B cell (primary cell): Measurements from ENCODE around the gene PDGFRB. TPM values are rescaled to one million over a fixed set of nuclear protein-coding genes. Genes with fewer than 3 reads are reported as not detected.

Experiments
- ATAC-seq: fragments of 200-7000 bp; cut with Tn5 transposase; one replicate; pipeline ENCODE4 v1.10.0; 2021; ENCODE audit warnings: low read depth, mild to moderate bottlenecking, moderate number of reproducible peaks, moderate library complexity
- CTCF ChIA-PET: fragments of 350-600 bp; sonication (Branson Sonifier 250); formaldehyde crosslinking; loops from one replicate; lab custom pipeline; 2021; ENCODE audit warnings: antibody characterized with exemption, inconsistent platforms; lab: Charles Lee
- POLR2A ChIA-PET: fragments of 350-600 bp; sonication (Branson Sonifier 250); formaldehyde crosslinking; loops from one replicate; lab custom pipeline; 2021; ENCODE audit warnings: antibody characterized with exemption; lab: Charles Lee
- DNase-seq: peaks from one replicate; pipeline ENCODE4 v3.0.0; 2013
- H2AFZ ChIP-seq: 2 replicates; pipeline ENCODE4 v1.6.1; 2012; ENCODE audit warnings: mild to moderate bottlenecking, low read depth, low read length; ENCODE audit not compliant: insufficient read depth, poor library complexity, severe bottlenecking
- H3K27ac ChIP-seq, 2 donors: 1 replicate in 1 of 2; 2 replicates in 1 of 2; pipeline ENCODE4 v1.5.1; 2012 to 2013; ENCODE audit warnings: low read length in 2 of 2, mild to moderate bottlenecking in 2 of 2, moderate library complexity in 1 of 2
- H3K27me3 ChIP-seq, 4 experiments: fragments of 200-600 bp in 1 of 4; sonication (generic) in 1 of 4; replicated peaks in 1 of 4; 1 replicate in 2 of 4; 2 replicates in 2 of 4; pipeline versions ENCODE4 v1.6.1 to v1.7.0; 2013 to 2016; ENCODE audit warnings: low read length in 3 of 4, mild to moderate bottlenecking in 2 of 4, mixed read lengths in 1 of 4, moderate library complexity in 1 of 4; ENCODE audit not compliant: insufficient read depth in 4 of 4, control insufficient read depth in 3 of 4; ENCODE audit errors: control extremely low read depth in 1 of 4
- H3K36me3 ChIP-seq, 2 experiments: replicated peaks in 1 of 2; 1 replicate in 1 of 2; 2 replicates in 1 of 2; pipeline versions ENCODE4 v1.6.1 to v1.7.1; 2013; ENCODE audit warnings: low read length in 1 of 2; ENCODE audit not compliant: insufficient read depth in 2 of 2, control insufficient read depth in 1 of 2; ENCODE audit errors: control extremely low read depth in 1 of 2, extremely low read depth in 1 of 2
- H3K4me1 ChIP-seq, 2 donors: fragments of 200-600 bp in 1 of 2; sonication (generic) in 1 of 2; 1 replicate in 1 of 2; 2 replicates in 1 of 2; pipeline versions ENCODE4 v1.5.1 to v1.6.1; 2013 to 2017; ENCODE audit warnings: low read length in 2 of 2; ENCODE audit not compliant: control insufficient read depth in 2 of 2, insufficient read depth in 2 of 2
- H3K4me2 ChIP-seq: replicated peaks from 2 replicates; pipeline ENCODE3; 2012; ENCODE audit warnings: mild to moderate bottlenecking, low read depth, low read length; ENCODE audit not compliant: poor library complexity, severe bottlenecking
- H3K4me3 ChIP-seq, 5 experiments: fragments of 200-600 bp in 1 of 5; sonication (generic) in 1 of 5; 1 replicate in 3 of 5; 2 replicates in 2 of 5; pipeline versions ENCODE4 v1.5.1 to v1.7.0; 2011 to 2016; ENCODE audit warnings: low read length in 4 of 5, mild to moderate bottlenecking in 4 of 5, low read depth in 2 of 5, control low read depth in 1 of 5, moderate library complexity in 1 of 5; ENCODE audit not compliant: insufficient read depth in 1 of 5; ENCODE audit errors: control extremely low read depth in 1 of 5, extremely low read depth in 1 of 5
- H3K79me2 ChIP-seq: fragments of 200-600 bp; sonication (generic); one replicate; pipeline ENCODE4 v1.6.0; 2016; ENCODE audit warnings: low read length; ENCODE audit not compliant: control insufficient read depth, insufficient read depth
- H3K9ac ChIP-seq: fragments of 200-600 bp; sonication (generic); 2 replicates; pipeline ENCODE4 v1.6.1; 2017; ENCODE audit warnings: mild to moderate bottlenecking, low read length, moderate library complexity
- H3K9me3 ChIP-seq, 3 donors: one replicate each; pipeline versions ENCODE4 v1.6.1 to v1.7.1; 2013; ENCODE audit warnings: low read length in 2 of 3; ENCODE audit not compliant: control insufficient read depth in 2 of 3, insufficient read depth in 1 of 3; ENCODE audit errors: control extremely low read depth in 1 of 3
- H4K20me1 ChIP-seq: 2 replicates; pipeline ENCODE4 v1.6.0; 2012; ENCODE audit warnings: mild to moderate bottlenecking, low read length; ENCODE audit not compliant: insufficient read depth, control insufficient read depth, poor library complexity, severe bottlenecking
- H3K27ac Mint-ChIP-seq: one replicate; pipeline ENCODE4 v1.8.0; 2021; ENCODE audit warnings: mixed read lengths
- H3K27me3 Mint-ChIP-seq: one replicate; pipeline ENCODE4 v1.8.0; 2021; ENCODE audit warnings: mixed read lengths
- H3K4me1 Mint-ChIP-seq: one replicate; pipeline ENCODE4 v1.8.0; 2021; ENCODE audit warnings: mixed read lengths
- H3K4me3 Mint-ChIP-seq: one replicate; pipeline ENCODE4 v1.8.0; 2021; ENCODE audit warnings: mixed read lengths
- H3K9me3 Mint-ChIP-seq: one replicate; pipeline ENCODE4 v1.8.0; 2022; ENCODE audit warnings: mixed read lengths; ENCODE audit not compliant: insufficient read depth
- EZH2 ChIP-seq: IDR thresholded peaks from 2 replicates; pipeline ENCODE4 v1.6.1; 2012; ENCODE audit warnings: borderline replicate concordance, low read depth, mild to moderate bottlenecking, moderate library complexity, low read length; ENCODE audit not compliant: insufficient read depth, poor library complexity, severe bottlenecking
- WGBS: methylation state at CpG from one replicate; pipeline ENCODE4 v1.1.5; 2013; ENCODE audit warnings: missing lambda C conversion rate; ENCODE audit not compliant: insufficient coverage; 5-methylcytosine and 5-hydroxymethylcytosine counted together
- intact Hi-C: fragments of 100-400 bp; cut with micrococcal nuclease; formaldehyde crosslinking; loops from one replicate; pipeline ENCODE4 v1.10.0; 2022
- polyA plus RNA-seq: library from polyadenylated mRNA; depleted of rRNA; stranded (reverse); fragments of >200 nt; gene quantifications from 2 replicates; pipeline ENCODE4 v1.2.3, GENCODE V29; 2012
- total RNA-seq, 2 donors: library from RNA; stranded (reverse); fragments of 120-200 nt in 1 of 2; gene quantifications; 1 replicate in 1 of 2; 2 replicates in 1 of 2; pipeline versions ENCODE4 v1.2.3 to v1.2.4, GENCODE V29; 2013 to 2022
- TF ChIP-seq, protein P1 (sequence below): fragments of 200-600 bp; IDR thresholded peaks from one replicate; pipeline ENCODE4 v1.8.0; 2022; ENCODE audit warnings: antibody characterized with exemption, mild to moderate bottlenecking

PDGFRB gene
- total and polyA plus RNA-seq, 2 donors (not counting 1 experiment from before 2014, with no cell fraction given): 0.42 to 3.6 TPM

DNA sequence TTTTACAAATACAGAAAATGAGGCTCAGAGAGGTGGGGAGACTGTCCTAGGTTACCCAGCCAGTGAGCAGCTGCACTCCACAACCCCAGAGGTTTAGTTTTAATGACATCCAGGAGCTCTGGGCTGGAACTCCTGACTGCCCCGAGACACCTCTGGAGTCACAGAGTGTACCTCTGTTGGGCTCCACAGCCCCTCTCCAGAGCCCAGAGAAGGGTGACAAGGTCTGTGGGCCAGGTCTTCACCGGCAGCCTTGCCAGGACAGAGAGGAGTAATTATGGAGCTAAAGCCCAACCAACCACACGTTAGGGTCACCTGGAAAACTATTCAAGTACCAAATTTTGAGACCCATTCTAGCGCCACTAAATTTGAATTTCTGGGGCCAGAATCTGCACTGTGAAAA lies 22.1 kb upstream of the PDGFRB start:
- no peaks in the 10 kb centered on the region for H3K4me1 Mint-ChIP-seq
- intact Hi-C loops: no loop called here

DNA sequence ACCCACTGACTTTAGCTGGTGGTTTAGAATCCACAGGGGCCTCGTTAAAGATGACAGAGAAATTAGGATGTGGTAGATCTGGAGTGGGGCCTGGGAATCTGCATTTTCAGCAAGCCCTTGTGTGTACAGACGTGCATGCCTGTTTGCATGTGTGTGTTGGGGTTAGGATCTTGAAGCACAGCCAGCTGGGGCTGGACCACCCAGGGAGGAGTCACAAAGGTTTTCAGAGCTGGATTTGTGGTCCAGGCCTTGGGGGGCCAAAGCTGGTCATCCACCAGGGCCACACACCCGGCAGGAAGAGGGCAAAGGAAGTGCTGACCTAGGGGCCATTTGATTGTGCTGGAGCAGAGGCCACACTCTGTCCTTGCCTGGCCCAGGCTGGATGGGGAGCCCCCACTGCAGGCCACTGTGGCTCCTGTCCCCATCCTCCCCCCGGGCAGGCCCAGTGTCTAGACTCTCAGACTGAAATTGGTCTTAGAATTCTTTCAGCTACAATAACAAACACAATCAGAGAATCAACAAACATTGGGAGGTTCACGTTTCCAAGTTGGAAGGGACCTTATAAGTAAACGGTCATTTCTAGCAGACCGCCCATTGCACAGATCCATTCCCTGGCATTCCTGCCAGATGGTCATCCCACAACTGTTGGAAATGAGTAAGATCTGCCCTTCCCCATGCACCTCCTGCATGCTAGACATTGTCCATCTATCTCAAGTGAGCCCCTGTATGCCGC lies 21.3 kb upstream of the PDGFRB start:
- Histone ChIP-seq H4K20me1 (no peaks in the 10 kb centered on the region), H3K4me2 (no peak overlapping the region), H3K36me3 (no peaks in the 10 kb centered on the region), H2AFZ (no peak overlapping the region), H3K79me2 (no peaks in the 10 kb centered on the region), H3K27ac (no peak overlapping the region), H3K4me1 (no peaks in the 10 kb centered on the region), H3K4me3 (no peak overlapping the region), H3K9me3 (no peaks in the 10 kb centered on the region), H3K9ac (no peak overlapping the region), H3K27me3 (peaks cover 0 to 2% (median 0%) of the 10 kb centered on the region in 4 experiments)
- intact Hi-C loops: no loop called here
- H3K4me1 Mint-ChIP-seq: no peaks in the 10 kb centered on the region
- POLR2A ChIA-PET: no interaction called here
- no peak overlapping the region for H3K27ac Mint-ChIP-seq
- ATAC-seq: no peak
- no peak overlapping the region for H3K4me3 Mint-ChIP-seq
- no peak for DNase-seq
- TF ChIP-seq, protein P1, sequence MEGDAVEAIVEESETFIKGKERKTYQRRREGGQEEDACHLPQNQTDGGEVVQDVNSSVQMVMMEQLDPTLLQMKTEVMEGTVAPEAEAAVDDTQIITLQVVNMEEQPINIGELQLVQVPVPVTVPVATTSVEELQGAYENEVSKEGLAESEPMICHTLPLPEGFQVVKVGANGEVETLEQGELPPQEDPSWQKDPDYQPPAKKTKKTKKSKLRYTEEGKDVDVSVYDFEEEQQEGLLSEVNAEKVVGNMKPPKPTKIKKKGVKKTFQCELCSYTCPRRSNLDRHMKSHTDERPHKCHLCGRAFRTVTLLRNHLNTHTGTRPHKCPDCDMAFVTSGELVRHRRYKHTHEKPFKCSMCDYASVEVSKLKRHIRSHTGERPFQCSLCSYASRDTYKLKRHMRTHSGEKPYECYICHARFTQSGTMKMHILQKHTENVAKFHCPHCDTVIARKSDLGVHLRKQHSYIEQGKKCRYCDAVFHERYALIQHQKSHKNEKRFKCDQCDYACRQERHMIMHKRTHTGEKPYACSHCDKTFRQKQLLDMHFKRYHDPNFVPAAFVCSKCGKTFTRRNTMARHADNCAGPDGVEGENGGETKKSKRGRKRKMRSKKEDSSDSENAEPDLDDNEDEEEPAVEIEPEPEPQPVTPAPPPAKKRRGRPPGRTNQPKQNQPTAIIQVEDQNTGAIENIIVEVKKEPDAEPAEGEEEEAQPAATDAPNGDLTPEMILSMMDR: no peak
- TF ChIP-seq EZH2: no peak
- peaks cover 17% of the 10 kb centered on the region for H3K27me3 Mint-ChIP-seq
- H3K9me3 Mint-ChIP-seq: no peaks in the 10 kb centered on the region
- WGBS: 84% methylated on average over 7 of the region's 8 CpGs
- CTCF ChIA-PET: interaction anchor here (0.7 kb wide), 1 partner anchor 14 kb away, joined by 3 read pairs; no protein-coding TSS in a partner anchor

More for the DNA sequence above, 22.1 kb upstream of the PDGFRB start:
- H3K27me3 ChIP-seq: peaks cover 0 to 2% (median 0%) of the 10 kb centered on the region in 4 experiments
- TF ChIP-seq, protein P1: no peak
- TF ChIP-seq EZH2: no peak
- no peaks in the 10 kb centered on the region for H3K4me1 ChIP-seq
- no peak overlapping the region for H3K27ac Mint-ChIP-seq
- H3K9me3 Mint-ChIP-seq: no peaks in the 10 kb centered on the region
- H4K20me1 ChIP-seq: no peaks in the 10 kb centered on the region
- no peak overlapping the region for H3K4me3 ChIP-seq
- no peaks in the 10 kb centered on the region for H3K9me3 ChIP-seq
- CTCF ChIA-PET: no interaction called here
- POLR2A ChIA-PET: no interaction called here
- WGBS: 95% methylated on average over 3 of the region's 4 CpGs
- no peaks in the 10 kb centered on the region for H3K36me3 ChIP-seq
- no peak overlapping the region for H3K4me2 ChIP-seq
- DNase-seq (no peak), ATAC-seq (no peak)
- no peak overlapping the region for H3K9ac ChIP-seq
- no peak overlapping the region for H3K27ac ChIP-seq
- H2AFZ ChIP-seq: no peak overlapping the region
- H3K79me2 ChIP-seq: no peaks in the 10 kb centered on the region
- peaks cover 12% of the 10 kb centered on the region for H3K27me3 Mint-ChIP-seq
- no peak overlapping the region for H3K4me3 Mint-ChIP-seq
